Activated CD8-positive, alpha-beta memory T cell treated with anti-CD3 and anti-CD28 coated beads for 4 hours (primary cell): Measurements from ENCODE around the gene LTBP3.
A peak's percentile ranks its signal among the peaks of the same experiment; 100 is the strongest.

ENCODE experiments used
- DNase-seq, 2 donors: peaks; one replicate each; pipeline ENCODE4 v3.0.0-alpha.2; 2020; ENCODE audit warnings: low read depth in 2 of 2

Gene LTBP3

DNA sequence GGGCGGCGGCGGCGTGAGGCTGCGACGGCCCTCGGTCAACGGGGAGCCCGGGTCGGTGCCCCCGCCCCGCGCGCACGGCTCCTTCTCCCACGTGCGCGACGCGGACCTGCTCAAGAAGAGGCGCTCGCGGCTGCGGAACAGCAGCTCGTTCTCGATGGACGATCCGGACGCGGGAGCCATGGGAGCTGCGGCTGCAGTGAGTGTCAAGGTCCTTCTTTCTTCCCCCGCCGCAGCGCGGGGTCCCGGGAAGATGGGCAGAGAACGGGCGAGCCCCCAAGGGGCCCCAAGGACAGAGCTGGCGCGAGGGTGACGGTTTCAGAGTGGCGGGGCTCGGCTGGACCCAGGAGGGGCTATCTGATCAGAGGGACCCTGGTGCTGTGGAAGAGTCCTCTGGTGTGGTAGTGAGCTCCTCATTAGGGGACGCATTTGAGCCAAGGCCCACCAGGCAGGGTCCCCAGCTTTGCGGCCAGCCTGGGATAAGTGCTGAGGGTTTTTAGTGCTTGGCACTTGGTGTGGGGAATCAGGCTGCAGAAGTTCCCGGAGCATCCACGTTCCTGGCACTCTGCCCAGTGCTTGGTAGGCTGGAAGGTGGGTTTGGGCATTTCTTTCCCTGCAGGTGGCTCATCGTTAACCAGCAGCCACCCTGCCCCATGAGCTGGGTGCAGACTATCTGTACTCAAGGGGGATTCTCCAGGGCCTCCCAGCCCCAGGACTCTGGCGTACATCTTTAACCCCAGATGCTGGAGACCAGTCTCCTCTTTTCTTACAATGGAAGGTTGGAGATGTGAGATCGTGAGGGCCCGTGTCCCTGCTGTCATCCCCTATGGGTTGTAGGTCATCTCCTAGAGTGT, 27.5 kb upstream of the LTBP3 start:
- DNase-seq, result no peak

- no peak for DNase-seq
These were observed 26.6 kb upstream of the LTBP3 start for GRCh38 chr11:65584723-65585171.

DNA sequence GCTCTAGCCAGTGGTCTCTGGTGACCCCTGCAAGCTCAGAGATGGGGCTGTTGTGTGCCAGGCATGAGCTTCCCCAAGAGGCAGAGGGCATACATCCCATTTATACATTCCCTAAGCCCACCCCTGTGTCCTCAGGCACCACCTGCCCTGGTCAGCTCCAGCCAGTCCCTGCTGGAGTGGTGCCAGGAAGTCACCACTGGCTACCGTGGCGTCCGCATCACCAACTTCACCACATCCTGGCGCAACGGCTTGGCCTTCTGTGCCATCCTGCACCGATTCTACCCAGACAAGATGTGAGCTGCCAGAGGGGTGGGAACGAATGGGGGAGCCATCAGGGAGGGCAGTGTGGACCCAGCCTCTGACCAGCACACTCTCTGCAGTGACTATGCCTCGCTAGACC, 25.9 kb upstream of the LTBP3 start:
- no peak for DNase-seq

GRCh38 chr11:65583589-65583988, 25.4 kb upstream of the LTBP3 start:
- no peak for DNase-seq

DNA sequence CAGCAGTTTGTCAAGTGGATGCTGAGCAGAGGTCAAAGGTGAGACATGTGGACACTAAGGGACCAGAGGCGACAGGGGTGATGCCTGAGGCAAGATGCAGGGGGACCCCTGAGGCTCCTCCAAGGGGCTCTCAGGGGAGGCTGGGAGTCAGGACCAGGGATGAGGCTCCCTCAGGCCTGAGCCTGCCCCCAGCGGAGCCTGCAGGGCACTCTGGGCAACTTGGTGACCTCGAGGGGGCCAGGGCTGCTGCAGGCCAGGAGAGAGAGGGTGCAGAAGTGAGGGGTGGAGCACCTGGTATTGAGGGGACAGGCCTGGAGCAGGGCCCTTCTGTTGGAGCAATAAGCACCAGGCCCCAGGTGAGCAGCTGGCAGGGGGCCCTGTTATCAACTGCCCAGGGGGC, 23.8 kb upstream of the LTBP3 start:
- no peak for DNase-seq

DNA sequence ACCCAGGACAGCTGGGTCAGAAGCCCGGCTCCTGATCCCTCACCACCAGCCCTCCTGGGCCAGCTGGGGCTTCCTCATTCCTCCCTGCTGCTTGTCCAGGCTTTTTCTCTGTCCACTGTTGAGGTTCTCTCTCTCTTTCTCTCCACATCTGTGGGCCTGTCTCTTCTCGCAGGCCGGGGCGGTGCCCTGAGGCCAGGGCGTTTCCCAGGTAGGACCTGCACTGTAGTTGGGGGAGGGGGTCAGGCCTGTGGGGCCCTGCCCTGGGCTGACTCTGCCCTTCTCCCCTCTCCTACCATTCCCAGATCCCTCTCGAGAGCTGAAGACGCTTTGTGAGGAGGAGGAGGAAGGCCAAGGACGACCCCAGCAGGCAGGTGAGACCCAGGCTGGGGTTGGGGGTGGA, 22.6 kb upstream of the LTBP3 start:
- no peak for DNase-seq

DNA sequence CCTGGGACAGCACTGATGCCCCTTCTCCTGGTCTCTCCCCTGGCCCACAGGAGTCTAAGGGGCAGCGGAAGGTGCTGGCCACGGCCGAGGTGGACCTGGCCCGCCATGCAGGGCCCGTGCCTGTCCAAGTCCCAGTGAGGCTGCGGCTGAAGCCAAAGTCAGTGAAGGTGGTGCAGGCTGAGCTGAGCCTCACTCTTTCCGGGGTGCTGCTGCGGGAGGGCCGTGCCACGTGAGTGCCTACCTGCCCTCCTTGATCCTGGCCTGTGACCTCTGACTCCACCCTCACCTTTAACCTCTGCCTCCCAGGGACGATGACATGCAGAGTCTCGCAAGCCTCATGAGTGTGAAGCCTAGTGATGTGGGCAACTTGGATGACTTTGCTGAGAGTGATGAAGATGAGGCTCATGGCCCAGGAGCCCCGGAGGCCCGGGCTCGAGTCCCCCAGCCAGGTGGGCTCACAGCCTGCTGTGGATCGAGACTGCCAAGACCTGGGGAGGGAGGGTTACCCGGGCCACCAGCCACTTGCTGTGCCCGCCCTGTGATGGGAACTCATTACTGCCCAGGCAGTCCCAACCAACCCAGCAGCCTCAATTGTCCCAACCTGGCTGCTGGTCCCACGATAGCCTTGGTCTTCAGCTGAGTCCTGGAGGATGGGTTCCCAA, 22.0 kb upstream of the LTBP3 start:
- DNase-seq, result no peak

GRCh38 chr11:65579291-65579690, 21.1 kb upstream of the LTBP3 start:
- no peak for DNase-seq

- DNase-seq, result no peak
These were observed 20.5 kb upstream of the LTBP3 start for GRCh38 chr11:65578667-65579066.

DNA sequence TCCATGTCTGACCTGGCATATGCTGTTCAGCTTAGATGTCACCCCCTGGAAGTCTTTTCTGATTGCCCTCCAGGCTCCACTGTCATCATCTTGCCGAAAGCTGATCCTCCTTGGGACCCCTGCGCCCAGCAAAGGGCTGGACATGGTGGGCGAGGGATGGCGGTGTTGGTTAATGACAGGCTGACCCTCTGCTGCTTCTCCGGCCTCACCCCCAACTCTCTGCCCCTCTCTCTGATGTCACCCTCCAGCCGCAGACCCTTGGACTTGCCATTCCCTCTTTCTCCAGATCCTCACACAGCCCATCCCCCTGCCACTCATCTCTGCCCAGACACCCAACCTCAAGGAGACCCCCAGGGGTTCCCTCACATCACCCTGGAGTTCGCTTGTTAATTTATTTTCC, 20.0 kb upstream of the LTBP3 start:
- no peak for DNase-seq

DNA sequence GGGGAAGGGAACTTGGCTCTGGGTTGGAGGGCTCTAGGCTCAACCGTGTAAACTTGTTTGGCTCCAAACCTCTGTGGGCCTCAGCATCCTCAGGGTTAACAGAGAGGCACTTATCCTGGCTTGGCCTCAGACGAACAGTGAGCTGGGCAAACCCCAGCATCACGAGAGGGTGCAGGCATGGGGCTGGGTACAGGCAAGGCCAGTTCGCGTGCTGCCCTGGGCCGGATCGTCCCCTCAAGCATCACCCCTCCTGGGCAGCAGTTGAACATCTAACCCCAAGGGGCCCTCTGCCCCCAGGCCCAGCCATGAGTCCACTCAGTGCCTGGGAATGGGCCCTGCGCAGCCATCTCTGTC, 19.6 kb upstream of the LTBP3 start:
- no peak for DNase-seq

GRCh38 chr11:65576867-65577755, 19.0 kb upstream of the LTBP3 start:
- DNase-seq, result no peak

- DNase-seq, result no peak
These were observed 18.2 kb upstream of the LTBP3 start for GRCh38 chr11:65576232-65576866.

- peak; percentile 49 for DNase-seq
These were observed 17.5 kb upstream of the LTBP3 start, which contains the start of gene EHBP1L1 for GRCh38 chr11:65575568-65576231. Gene EHBP1L1, plus strand, starts transcription at chr11:65576053. Its CDS starts 250 bp downstream, at chr11:65576303.

GRCh38 chr11:65574811-65575567, 16.8 kb upstream of the LTBP3 start:
- no peak for DNase-seq

DNA sequence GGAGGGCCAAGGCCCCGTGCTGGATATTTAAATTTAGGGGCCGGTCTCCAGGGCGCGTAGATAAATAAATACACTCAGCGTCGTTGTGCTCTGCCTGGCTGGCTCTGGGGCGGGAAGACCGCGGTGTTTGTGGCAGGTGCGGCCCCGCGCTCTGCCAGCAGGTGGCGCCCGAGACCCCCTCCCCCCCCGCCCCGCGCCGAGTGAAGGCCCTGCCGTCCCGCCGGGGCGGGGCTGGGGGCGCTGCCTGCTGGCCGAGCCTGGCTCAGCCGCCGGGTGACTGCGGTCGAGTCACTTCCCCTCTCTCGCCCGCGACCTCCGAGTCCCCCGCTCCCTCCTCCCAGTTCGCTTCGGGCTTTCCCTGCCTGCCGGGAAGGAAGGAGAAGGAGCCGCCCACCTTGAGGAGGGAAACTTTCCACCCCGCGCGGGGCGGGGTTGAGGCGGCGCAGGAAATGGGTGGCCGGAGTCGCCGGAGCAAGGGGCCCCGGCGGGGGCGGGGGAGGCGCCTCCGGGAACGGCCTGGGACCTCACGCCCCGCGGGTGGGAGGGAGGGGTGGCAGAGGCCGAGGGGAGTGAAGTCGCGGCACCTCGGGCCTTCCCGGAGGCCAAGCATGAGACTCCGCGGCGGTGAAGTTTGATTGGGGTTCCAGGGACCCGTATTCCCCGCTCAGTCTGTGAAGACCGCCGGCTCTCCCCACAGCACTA, 16.1 kb upstream of the LTBP3 start:
- DNase-seq, result peak; percentile 62 to 75

- DNase-seq, result no peak
These were observed 15.4 kb upstream of the LTBP3 start for GRCh38 chr11:65573391-65574079.

DNA sequence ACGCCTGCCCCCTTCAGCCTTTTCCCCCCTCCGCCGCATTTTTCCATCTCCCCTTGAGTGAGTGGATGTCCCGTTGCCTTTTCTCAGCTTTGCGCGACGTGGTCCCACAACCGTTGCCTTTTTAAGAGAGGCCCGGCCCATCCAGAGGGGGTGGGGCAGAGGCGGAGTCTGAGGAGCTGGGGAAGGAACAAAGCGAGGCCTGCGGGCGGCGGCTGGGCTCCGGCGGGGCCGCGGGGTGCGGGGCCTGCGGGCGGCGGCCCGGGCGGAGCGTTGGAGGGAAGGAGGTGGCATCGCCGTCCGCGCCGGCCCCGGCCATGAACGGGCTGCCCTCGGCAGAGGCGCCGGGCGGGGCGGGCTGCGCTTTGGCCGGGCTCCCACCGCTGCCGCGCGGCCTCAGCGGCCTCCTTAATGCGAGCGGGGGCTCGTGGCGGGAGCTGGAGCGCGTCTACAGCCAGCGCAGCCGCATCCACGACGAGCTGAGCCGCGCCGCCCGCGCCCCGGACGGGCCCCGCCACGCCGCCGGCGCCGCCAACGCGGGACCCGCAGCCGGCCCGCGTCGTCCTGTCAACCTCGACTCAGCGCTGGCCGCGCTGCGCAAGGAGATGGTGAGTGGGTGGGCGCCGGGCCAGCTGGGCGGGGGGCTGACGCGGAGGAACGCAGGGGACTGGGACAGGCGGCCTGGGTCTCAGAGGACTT, 14.3 kb upstream of the LTBP3 start, which contains the start of gene FAM89B:
Gene FAM89B, plus strand, starts transcription at position 183 of the 696 bp plus-strand sequence. Its CDS starts 132 bp downstream, at position 315.
- DNase-seq, result peak; percentile 75 to 77
